ENCODE data around the gene WBP1.
"Not testable (repeated sequence)": the region's sequence is repeated elsewhere in the genome, so short reads cannot be mapped to it uniquely, and the experiment has no call there.

Gene WBP1

DNA sequence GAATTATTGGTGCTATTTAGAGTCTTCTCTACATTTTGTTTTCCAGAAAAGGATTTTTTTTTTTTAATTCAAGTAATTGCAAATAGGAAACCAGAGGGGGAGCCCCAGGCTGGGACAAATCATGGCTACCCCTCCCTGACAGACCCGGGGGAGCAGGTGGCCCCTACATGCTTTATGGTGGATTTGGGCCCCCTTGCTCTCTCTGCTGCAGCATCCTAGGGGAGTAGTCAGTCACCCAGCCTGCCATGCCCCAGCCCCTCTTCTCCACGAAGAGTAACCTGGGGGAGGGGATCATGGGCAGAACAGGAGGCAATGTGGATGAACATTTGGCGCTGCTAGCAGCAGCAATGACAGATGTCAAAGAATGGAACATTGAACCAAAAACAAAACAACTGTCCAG lies 41.5 kb upstream of the WBP1 start:
- no peak for DNase-seq (ENCODE audit: extremely low read depth, insufficient read length)
- H3K27me3 ChIP-seq (replicated peaks; ENCODE audit: control insufficient read depth, insufficient read depth, low read length): no peaks in the 10 kb centered on the region
- no peak overlapping the region for H3K4me3 ChIP-seq (replicated peaks; ENCODE audit: low read depth, low read length)
- no peaks in the 10 kb centered on the region for H3K36me3 ChIP-seq (ENCODE audit: control insufficient read depth, insufficient read depth, low read length)
- TF ChIP-seq, protein P1, sequence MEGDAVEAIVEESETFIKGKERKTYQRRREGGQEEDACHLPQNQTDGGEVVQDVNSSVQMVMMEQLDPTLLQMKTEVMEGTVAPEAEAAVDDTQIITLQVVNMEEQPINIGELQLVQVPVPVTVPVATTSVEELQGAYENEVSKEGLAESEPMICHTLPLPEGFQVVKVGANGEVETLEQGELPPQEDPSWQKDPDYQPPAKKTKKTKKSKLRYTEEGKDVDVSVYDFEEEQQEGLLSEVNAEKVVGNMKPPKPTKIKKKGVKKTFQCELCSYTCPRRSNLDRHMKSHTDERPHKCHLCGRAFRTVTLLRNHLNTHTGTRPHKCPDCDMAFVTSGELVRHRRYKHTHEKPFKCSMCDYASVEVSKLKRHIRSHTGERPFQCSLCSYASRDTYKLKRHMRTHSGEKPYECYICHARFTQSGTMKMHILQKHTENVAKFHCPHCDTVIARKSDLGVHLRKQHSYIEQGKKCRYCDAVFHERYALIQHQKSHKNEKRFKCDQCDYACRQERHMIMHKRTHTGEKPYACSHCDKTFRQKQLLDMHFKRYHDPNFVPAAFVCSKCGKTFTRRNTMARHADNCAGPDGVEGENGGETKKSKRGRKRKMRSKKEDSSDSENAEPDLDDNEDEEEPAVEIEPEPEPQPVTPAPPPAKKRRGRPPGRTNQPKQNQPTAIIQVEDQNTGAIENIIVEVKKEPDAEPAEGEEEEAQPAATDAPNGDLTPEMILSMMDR (IDR thresholded peaks at IDR 0.05; ENCODE audit: insufficient read depth, low read length, poor library complexity, severe bottlenecking): no peak

DNA sequence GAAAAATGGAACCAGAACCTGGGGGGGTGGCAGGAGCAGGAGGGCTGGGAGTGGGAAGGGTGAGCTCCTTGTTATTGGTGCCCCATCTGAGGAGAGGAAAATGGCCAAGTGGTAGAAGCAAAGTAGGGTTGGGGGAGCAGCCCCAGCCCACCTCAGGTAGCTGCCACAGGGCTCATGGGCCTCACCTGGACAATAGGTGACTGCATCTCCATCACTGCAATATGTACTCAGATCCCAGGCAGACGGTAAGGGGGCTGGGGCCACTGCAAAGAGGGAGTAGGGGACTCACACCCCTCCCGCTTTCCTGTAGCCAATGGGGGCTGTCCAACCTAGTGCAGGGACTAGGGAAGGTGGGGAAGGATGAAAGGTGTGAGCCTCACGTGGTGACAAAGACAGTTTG lies 41.0 kb upstream of the WBP1 start:
- no peaks in the 10 kb centered on the region for H3K36me3 ChIP-seq (ENCODE audit: control insufficient read depth, insufficient read depth, low read length)

DNA sequence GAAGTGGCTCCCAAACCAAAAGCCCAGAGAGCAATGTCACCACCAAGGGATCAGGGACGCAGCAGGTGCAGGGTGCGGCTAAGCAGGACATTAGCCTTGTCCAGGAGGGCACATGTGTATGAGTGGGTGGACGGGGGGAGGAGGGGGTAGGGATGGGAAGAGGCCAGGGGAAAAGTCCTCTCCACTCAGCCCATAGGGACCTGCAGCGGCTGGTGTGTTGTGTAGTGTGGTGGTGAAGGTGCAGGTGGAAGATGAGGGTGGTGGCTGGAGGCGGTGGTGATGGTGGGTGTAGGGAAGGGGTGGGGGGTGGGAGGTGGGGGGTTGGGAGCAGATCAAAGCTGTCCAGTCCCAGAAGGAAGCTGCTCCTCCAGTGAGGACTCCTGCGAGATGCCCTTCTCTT lies 40.5 kb upstream of the WBP1 start:
- no peaks in the 10 kb centered on the region for H3K27me3 ChIP-seq (replicated peaks; ENCODE audit: control insufficient read depth, insufficient read depth, low read length)
- H3K36me3 ChIP-seq (ENCODE audit: control insufficient read depth, insufficient read depth, low read length): no peaks in the 10 kb centered on the region
- TF ChIP-seq, protein P1 (IDR thresholded peaks at IDR 0.05; ENCODE audit: insufficient read depth, low read length, poor library complexity, severe bottlenecking): no peak
- no peak overlapping the region for H3K4me3 ChIP-seq (replicated peaks; ENCODE audit: low read depth, low read length)
- no peak for DNase-seq (ENCODE audit: extremely low read depth, insufficient read length)

More for the DNA sequence above, 41.0 kb upstream of the WBP1 start:
- H3K4me3 ChIP-seq (replicated peaks; ENCODE audit: low read depth, low read length): no peak overlapping the region
- TF ChIP-seq, protein P1 (IDR thresholded peaks at IDR 0.05; ENCODE audit: insufficient read depth, low read length, poor library complexity, severe bottlenecking): no peak
- DNase-seq (ENCODE audit: extremely low read depth, insufficient read length): no peak
- no peaks in the 10 kb centered on the region for H3K27me3 ChIP-seq (replicated peaks; ENCODE audit: control insufficient read depth, insufficient read depth, low read length)

DNA sequence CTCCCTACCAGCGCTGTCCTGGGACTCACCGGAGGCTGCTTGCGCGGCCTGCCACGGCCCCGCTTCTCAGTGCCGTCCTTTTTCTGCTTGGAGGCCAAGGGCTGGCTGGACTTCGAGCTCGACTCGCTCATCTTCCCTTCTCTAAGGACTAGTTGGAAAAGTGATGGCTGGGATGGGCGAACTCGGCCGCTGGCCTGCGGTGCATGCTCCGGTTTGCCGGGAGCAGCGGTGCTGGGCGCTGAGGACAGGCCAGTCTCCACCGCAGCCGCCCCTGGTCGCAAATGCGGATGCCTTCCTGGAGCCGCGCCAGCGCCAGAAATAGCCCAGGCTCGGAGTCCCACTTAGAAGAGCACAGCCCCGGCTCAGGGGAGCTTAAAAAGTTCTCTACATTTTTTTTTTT lies 39.9 kb upstream of the WBP1 start:
- no peaks in the 10 kb centered on the region for H3K36me3 ChIP-seq (ENCODE audit: control insufficient read depth, insufficient read depth, low read length)
- H3K4me3 ChIP-seq (replicated peaks; ENCODE audit: low read depth, low read length): no peak overlapping the region
- no peaks in the 10 kb centered on the region for H3K27me3 ChIP-seq (replicated peaks; ENCODE audit: control insufficient read depth, insufficient read depth, low read length)
- TF ChIP-seq, protein P1 (IDR thresholded peaks at IDR 0.05; ENCODE audit: insufficient read depth, low read length, poor library complexity, severe bottlenecking): no peak
- DNase-seq (ENCODE audit: extremely low read depth, insufficient read length): no peak

DNA sequence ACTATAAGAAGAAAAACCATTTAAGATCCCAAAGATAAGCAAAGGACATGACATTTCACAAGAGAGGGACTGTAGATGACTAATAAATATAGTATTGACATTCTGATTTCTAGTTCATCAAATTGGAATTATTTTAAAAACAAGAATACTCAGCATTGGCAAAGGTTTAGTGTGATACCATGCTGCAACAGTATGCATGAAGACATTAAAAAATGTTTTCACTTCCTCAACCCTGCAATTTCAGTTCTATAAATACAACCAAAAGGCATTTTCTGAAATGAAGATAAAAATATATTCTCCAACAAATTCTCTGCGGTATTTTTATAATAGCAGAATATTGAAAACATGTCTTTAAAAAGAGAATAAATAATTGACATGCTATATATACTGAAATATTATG lies 38.9 kb upstream of the WBP1 start:
- TF ChIP-seq, protein P1 (IDR thresholded peaks at IDR 0.05; ENCODE audit: insufficient read depth, low read length, poor library complexity, severe bottlenecking): no peak
- Histone ChIP-seq H3K4me3 (replicated peaks; ENCODE audit: low read depth, low read length) (no peak overlapping the region), H3K27me3 (replicated peaks; ENCODE audit: control insufficient read depth, insufficient read depth, low read length) (no peaks in the 10 kb centered on the region), H3K36me3 (ENCODE audit: control insufficient read depth, insufficient read depth, low read length) (no peaks in the 10 kb centered on the region)
- no peak for DNase-seq (ENCODE audit: extremely low read depth, insufficient read length)

DNA sequence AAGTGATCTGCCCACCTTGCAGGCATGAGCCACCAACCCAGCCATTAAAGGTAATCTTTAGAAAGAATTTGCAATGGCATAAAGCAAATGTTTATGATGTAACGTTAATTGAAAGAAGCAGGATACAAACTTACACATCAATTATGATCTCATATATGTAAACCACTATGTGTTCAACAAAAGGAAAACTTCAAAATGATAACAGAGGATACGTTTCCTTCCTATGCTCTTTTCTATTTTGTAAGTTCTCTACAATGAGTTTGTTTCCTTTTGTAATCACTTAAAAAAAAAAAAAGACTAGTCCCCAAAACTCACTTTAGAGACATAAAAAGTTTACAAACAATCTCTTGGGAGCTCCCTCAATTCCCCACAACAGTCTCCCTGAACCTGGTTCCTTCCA lies 38.2 kb upstream of the WBP1 start:
- Histone ChIP-seq H3K4me3 (replicated peaks; ENCODE audit: low read depth, low read length) (no peak overlapping the region), H3K27me3 (replicated peaks; ENCODE audit: control insufficient read depth, insufficient read depth, low read length) (no peaks in the 10 kb centered on the region), H3K36me3 (ENCODE audit: control insufficient read depth, insufficient read depth, low read length) (peaks cover 2% of the 10 kb centered on the region)
- no peak for DNase-seq (ENCODE audit: extremely low read depth, insufficient read length)
- TF ChIP-seq, protein P1 (IDR thresholded peaks at IDR 0.05; ENCODE audit: insufficient read depth, low read length, poor library complexity, severe bottlenecking): no peak

DNA sequence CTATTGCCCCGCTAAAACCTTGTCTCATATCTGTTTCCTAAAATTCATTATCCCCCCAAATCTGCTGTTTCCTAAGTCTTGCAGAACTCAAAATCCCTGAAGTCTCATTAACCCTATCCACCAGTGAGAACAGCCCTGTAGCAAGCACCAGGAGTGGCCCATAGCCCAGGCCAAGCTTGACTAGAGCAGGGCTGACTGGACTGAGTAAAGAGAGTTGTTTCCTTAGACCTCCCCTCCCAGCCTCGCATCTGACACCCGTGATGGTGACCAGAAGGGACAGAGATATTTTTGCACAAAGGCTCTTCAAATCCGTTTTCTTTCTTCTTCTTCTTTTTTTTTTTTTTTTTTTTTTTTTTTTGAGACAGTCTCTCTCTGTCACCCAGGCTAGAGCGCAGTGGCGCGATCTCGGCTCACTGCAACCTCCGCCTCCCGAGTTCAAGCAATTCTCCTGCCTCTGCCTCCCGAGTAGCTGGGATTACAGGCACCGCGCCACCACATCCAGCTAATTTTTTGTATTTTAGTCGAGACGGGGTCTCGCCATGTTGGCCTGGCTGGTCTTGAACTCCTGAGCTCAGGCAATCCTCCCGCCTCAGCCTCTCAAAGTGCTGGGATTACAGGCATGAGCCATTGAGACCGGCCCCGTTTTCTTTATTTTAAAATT lies 37.7 kb upstream of the WBP1 start:
- H3K4me3 ChIP-seq (replicated peaks; ENCODE audit: low read depth, low read length): peak overlapping the region; percentile 97
- H3K36me3 ChIP-seq (ENCODE audit: control insufficient read depth, insufficient read depth, low read length); DNase-seq (ENCODE audit: extremely low read depth, insufficient read length); H3K27me3 ChIP-seq (replicated peaks; ENCODE audit: control insufficient read depth, insufficient read depth, low read length): not testable (repeated sequence)

Data from GM06990 (cell line).